ENCODE measurements around the gene C2CD2. TPM values are rescaled to one million over a fixed set of nuclear protein-coding genes. Genes with fewer than 3 reads are reported as not detected.

C2CD2 gene
- total RNA-seq, 1 donor from 2014 or later: 6.7 TPM

GRCh38 chr21:41900401-41900800, 53.4 kb downstream of the C2CD2 start:
- peaks cover 8% of the 10 kb centered on the region for H3K4me1 Mint-ChIP-seq
- H3K36me3 Mint-ChIP-seq (ENCODE audit: low read depth): peaks cover 48% of the 10 kb centered on the region
- no peaks in the 10 kb centered on the region for H3K9me3 Mint-ChIP-seq
- DNase-seq (no peak), ATAC-seq (ENCODE audit: low read depth) (no peak)
- no peak overlapping the region for H3K4me3 Mint-ChIP-seq
- TF ChIP-seq CTCF (IDR thresholded peaks at IDR 0.05): no peak
- POLR2A ChIA-PET: no interaction called here
- H3K27ac Mint-ChIP-seq: no peak overlapping the region
- no peaks in the 10 kb centered on the region for H3K27me3 Mint-ChIP-seq
- CTCF ChIA-PET: no interaction called here
- intact Hi-C loops (cut with micrococcal nuclease): no loop called here

- H3K27ac Mint-ChIP-seq: no peak overlapping the region
- no peak for ATAC-seq (ENCODE audit: low read depth)
- no peaks in the 10 kb centered on the region for H3K27me3 Mint-ChIP-seq
- ChIA-PET POLR2A (interaction anchor here (0.9 kb wide), 1 partner anchor 220 kb away, joined by 3 read pairs; no protein-coding TSS in a partner anchor), CTCF (no interaction called here)
- intact Hi-C loops (cut with micrococcal nuclease): loop anchor here (5.0 kb wide), 1 partner anchor 33 kb away; no protein-coding TSS in a partner anchor
- TF ChIP-seq CTCF (IDR thresholded peaks at IDR 0.05): no peak
- peaks cover 47% of the 10 kb centered on the region for H3K36me3 Mint-ChIP-seq (ENCODE audit: low read depth)
- H3K4me1 Mint-ChIP-seq: peaks cover 11% of the 10 kb centered on the region
- DNase-seq: no peak
- no peaks in the 10 kb centered on the region for H3K9me3 Mint-ChIP-seq
- no peak overlapping the region for H3K4me3 Mint-ChIP-seq
Observed at GRCh38 chr21:41899426-41900202, 54.2 kb downstream of the C2CD2 start.

- no peak overlapping the region for H3K4me3 Mint-ChIP-seq
Observed at GRCh38 chr21:41898998-41899397, 54.8 kb downstream of the C2CD2 start.

GRCh38 chr21:41897700-41898099, 56.1 kb downstream of the C2CD2 start:
- Mint-ChIP-seq H3K9me3 (no peaks in the 10 kb centered on the region), H3K27me3 (no peaks in the 10 kb centered on the region), H3K36me3 (ENCODE audit: low read depth) (peaks cover 34% of the 10 kb centered on the region), H3K4me1 (peaks cover 11% of the 10 kb centered on the region), H3K4me3 (no peak overlapping the region), H3K27ac (no peak overlapping the region)
- ChIA-PET POLR2A (interaction anchor here (1.0 kb wide), 1 partner anchor 20 kb away, joined by 3 read pairs; no protein-coding TSS in a partner anchor), CTCF (no interaction called here)
- intact Hi-C loops (cut with micrococcal nuclease): loop anchor here (5.0 kb wide), 1 partner anchor 35 kb away; no protein-coding TSS in a partner anchor
- ATAC-seq (ENCODE audit: low read depth) (no peak), DNase-seq (no peak)
- no peak for TF ChIP-seq CTCF (IDR thresholded peaks at IDR 0.05)

More at GRCh38 chr21:41898998-41899397, 54.8 kb downstream of the C2CD2 start:
- intact Hi-C loops (cut with micrococcal nuclease): loop anchor here (5.0 kb wide), 1 partner anchor 33 kb away; no protein-coding TSS in a partner anchor
- DNase-seq (no peak), ATAC-seq (ENCODE audit: low read depth) (no peak)
- Mint-ChIP-seq H3K36me3 (ENCODE audit: low read depth) (peaks cover 45% of the 10 kb centered on the region), H3K27ac (no peak overlapping the region), H3K4me1 (peaks cover 11% of the 10 kb centered on the region), H3K9me3 (no peaks in the 10 kb centered on the region), H3K27me3 (no peaks in the 10 kb centered on the region)
- TF ChIP-seq CTCF (IDR thresholded peaks at IDR 0.05): no peak
- ChIA-PET POLR2A (interaction anchor here (0.9 kb wide), 1 partner anchor 221 kb away, joined by 3 read pairs; no protein-coding TSS in a partner anchor), CTCF (no interaction called here)

- ChIA-PET CTCF (no interaction called here), POLR2A (interaction anchor here (1.0 kb wide), 1 partner anchor 19 kb away, joined by 3 read pairs; no protein-coding TSS in a partner anchor)
- Mint-ChIP-seq H3K4me1 (peaks cover 11% of the 10 kb centered on the region), H3K27me3 (no peaks in the 10 kb centered on the region), H3K36me3 (ENCODE audit: low read depth) (peaks cover 30% of the 10 kb centered on the region), H3K27ac (no peak overlapping the region), H3K4me3 (no peak overlapping the region), H3K9me3 (no peaks in the 10 kb centered on the region)
- no peak for DNase-seq
- intact Hi-C loops (cut with micrococcal nuclease): loop anchor here (5.0 kb wide), 1 partner anchor 35 kb away; no protein-coding TSS in a partner anchor
- no peak for ATAC-seq (ENCODE audit: low read depth)
- TF ChIP-seq CTCF (IDR thresholded peaks at IDR 0.05): no peak
Observed at GRCh38 chr21:41897047-41897669, 56.7 kb downstream of the C2CD2 start.
